OCI-LY7 (cell line): Measurements from ENCODE around the gene ZNF469. TPM values are rescaled to one million over a fixed set of nuclear protein-coding genes. Genes with fewer than 3 reads are reported as not detected.

Source experiments
- BruUV-seq: library from RNA; stranded (reverse); fragments of 400-500 nt; replicated peaks from 2 replicates; lab custom pipeline; 2021; lab: Mats Ljungman, UMichigan
- CTCF ChIA-PET: fragments of 300-600 bp; sonication (Branson Sonifier 250); formaldehyde crosslinking; loops from one replicate; lab custom pipeline; 2022; ENCODE audit warnings: antibody characterized with exemption; ENCODE audit not compliant: unreplicated experiment; lab: Charles Lee
- POLR2A ChIA-PET: fragments of 300-600 bp; sonication (Branson Sonifier 250); formaldehyde crosslinking; loops from one replicate; lab custom pipeline; 2022; ENCODE audit warnings: antibody characterized with exemption; lab: Charles Lee
- DNase-seq: peaks from one replicate; pipeline ENCODE4 v3.0.0-alpha.2; 2015; ENCODE audit warnings: low spot score
- H2AFZ ChIP-seq: fragments of 200-600 bp; sonication (generic), shearing (Covaris generic); 2 replicates; pipeline ENCODE4 v1.6.1; 2014; ENCODE audit warnings: mild to moderate bottlenecking, antibody characterized with exemption, low read length, moderate library complexity
- H3K27ac ChIP-seq: fragments of 200-600 bp; sonication (generic); 2 replicates; pipeline ENCODE4 v1.5.1; 2014; ENCODE audit warnings: mixed run types, low read depth, mild to moderate bottlenecking, moderate library complexity, low read length, inconsistent platforms; ENCODE audit not compliant: poor library complexity, severe bottlenecking
- H3K36me3 ChIP-seq: fragments of 200-600 bp; sonication (generic); 2 replicates; pipeline ENCODE4 v1.6.1; 2014; ENCODE audit warnings: mild to moderate bottlenecking, antibody characterized with exemption, low read length, moderate library complexity, mixed read lengths; ENCODE audit not compliant: insufficient read depth
- H3K4me1 ChIP-seq: fragments of 200-600 bp; sonication (generic); 2 replicates; pipeline ENCODE4 v1.5.1; 2014; ENCODE audit warnings: mild to moderate bottlenecking, low read length; ENCODE audit not compliant: insufficient read depth, poor library complexity, severe bottlenecking
- H3K4me2 ChIP-seq: fragments of 200-600 bp; sonication (generic); 2 replicates; pipeline ENCODE4 v1.6.1; 2014; ENCODE audit warnings: mild to moderate bottlenecking, low read length
- H3K4me3 ChIP-seq: fragments of 200-600 bp; sonication (generic); 2 replicates; pipeline ENCODE4 v1.5.1; 2014; ENCODE audit warnings: mild to moderate bottlenecking, low read depth, low read length; ENCODE audit not compliant: poor library complexity, severe bottlenecking
- H3K79me2 ChIP-seq: fragments of 200-600 bp; sonication (generic); 2 replicates; pipeline ENCODE4 v1.6.1; 2016; ENCODE audit warnings: low read depth, mild to moderate bottlenecking, low read length, moderate library complexity, mixed read lengths; ENCODE audit not compliant: insufficient read depth
- H3K9me2 ChIP-seq: fragments of 200-600 bp; sonication (generic); 2 replicates; pipeline ENCODE4 v1.6.1; 2016; ENCODE audit warnings: mild to moderate bottlenecking, low read length, mixed read lengths; ENCODE audit not compliant: insufficient read depth
- H3K9me3 ChIP-seq: fragments of 200-600 bp; sonication (generic); 2 replicates; pipeline ENCODE4 v1.6.1; 2014; ENCODE audit warnings: mild to moderate bottlenecking, mixed run types, low read length, mixed read lengths
- H4K20me1 ChIP-seq: fragments of 200-600 bp; sonication (generic); 2 replicates; pipeline ENCODE4 v1.6.1; 2014; ENCODE audit warnings: mild to moderate bottlenecking, antibody characterized with exemption, low read length, moderate library complexity, mixed read lengths; ENCODE audit not compliant: insufficient read depth
- CTCF ChIP-seq: fragments of 200-600 bp; sonication (generic); conservative IDR thresholded peaks from 2 replicates; pipeline ENCODE4 v1.5.1; 2014; ENCODE audit warnings: mild to moderate bottlenecking, antibody characterized with exemption, low read length, moderate library complexity, mixed read lengths
- EZH2phosphoT487 ChIP-seq: fragments of 200-600 bp; sonication (generic); IDR thresholded peaks from 2 replicates; pipeline ENCODE4 v1.6.1; 2018; ENCODE audit warnings: low read depth, borderline replicate concordance, mild to moderate bottlenecking, mixed run types, antibody characterized with exemption, low read length, moderate library complexity, mixed read lengths
- intact Hi-C: fragments of 100-400 bp; cut with micrococcal nuclease; formaldehyde crosslinking; loops from one replicate; pipeline ENCODE4 v1.10.0; 2022; ENCODE audit not compliant: unreplicated experiment
- total RNA-seq, 2 experiments: library from RNA; depleted of rRNA in 1 of 2; stranded (reverse); fragments of >200 nt in 1 of 2; shearing (Covaris generic) in 1 of 2; gene quantifications; 2 replicates each; pipeline ENCODE4 v1.2.3, GENCODE V29; 2014 to 2022

ZNF469 gene
- total RNA-seq, 2 experiments from 2014 or later: under 0.01 TPM; not detected in 1

DNA sequence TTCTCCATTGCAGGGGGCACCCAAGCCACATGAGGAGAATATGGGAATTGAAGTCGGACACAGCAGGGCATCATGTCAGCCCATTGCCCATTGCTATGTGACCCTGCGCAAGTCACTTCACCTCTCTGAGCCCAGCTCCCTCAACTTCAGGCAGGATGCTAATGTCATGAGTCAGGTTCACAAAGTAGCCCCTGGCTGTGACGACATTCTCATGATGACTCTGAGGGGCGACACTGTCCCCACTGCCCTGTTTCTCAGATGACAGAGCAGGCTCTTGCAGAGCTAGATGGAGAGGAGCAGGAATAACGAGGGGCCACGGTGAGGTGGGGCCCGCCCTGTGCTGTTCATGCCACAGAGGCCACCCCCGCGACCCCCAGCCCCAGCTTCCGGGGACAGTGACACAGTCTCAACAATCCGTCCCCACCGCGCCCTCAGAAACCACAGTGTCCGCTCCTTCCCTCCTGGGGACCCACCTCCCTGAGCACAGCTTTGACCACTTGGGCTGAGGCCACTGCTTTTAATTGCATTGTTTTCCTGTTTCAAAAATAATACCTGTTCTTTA lies 13.2 kb upstream of the ZNF469 start:
- TF ChIP-seq CTCF: no peak
- TF ChIP-seq EZH2phosphoT487: no peak
- DNase-seq: no peak
- Histone ChIP-seq H3K4me3 (no peak overlapping the region), H3K79me2 (no peaks in the 10 kb centered on the region), H3K4me1 (no peaks in the 10 kb centered on the region), H4K20me1 (no peaks in the 10 kb centered on the region), H3K36me3 (no peaks in the 10 kb centered on the region), H3K9me3 (no peaks in the 10 kb centered on the region), H3K9me2 (no peaks in the 10 kb centered on the region), H3K4me2 (no peak overlapping the region), H3K27ac (no peak overlapping the region), H2AFZ (no peak overlapping the region)
- CTCF ChIA-PET: no interaction called here
- BruUV-seq: no TSS peak
- POLR2A ChIA-PET: no interaction called here
- intact Hi-C loops: no loop called here

GRCh38 chr16:88370365-88370764 lies 12.4 kb upstream of the ZNF469 start:
- Histone ChIP-seq H3K79me2 (no peaks in the 10 kb centered on the region), H3K4me1 (no peaks in the 10 kb centered on the region), H2AFZ (no peak overlapping the region), H3K9me3 (no peaks in the 10 kb centered on the region), H3K36me3 (no peaks in the 10 kb centered on the region), H3K4me3 (no peak overlapping the region), H3K4me2 (no peak overlapping the region), H4K20me1 (no peaks in the 10 kb centered on the region), H3K9me2 (no peaks in the 10 kb centered on the region), H3K27ac (no peak overlapping the region)
- no TSS peak for BruUV-seq
- no peak for DNase-seq
- ChIA-PET POLR2A (no interaction called here), CTCF (no interaction called here)
- intact Hi-C loops: no loop called here
- no peak for TF ChIP-seq EZH2phosphoT487
- TF ChIP-seq CTCF: no peak

DNA sequence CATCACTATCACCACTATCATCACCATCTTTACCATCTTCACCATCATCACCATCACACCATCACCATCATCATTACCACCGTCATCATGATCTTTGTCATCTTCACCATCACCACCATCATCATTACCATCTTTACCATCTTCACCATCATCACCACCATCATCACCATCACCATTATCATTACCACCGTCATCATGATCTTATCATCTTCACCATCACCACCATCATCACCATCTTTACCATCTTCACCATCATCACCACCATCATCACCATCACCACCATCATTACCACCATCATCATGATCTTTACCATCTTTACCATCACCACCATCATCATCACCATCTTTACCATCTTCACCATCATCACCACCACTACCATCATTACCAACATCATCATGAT lies 10.2 kb upstream of the ZNF469 start:
- no peaks in the 10 kb centered on the region for H3K79me2 ChIP-seq
- no peaks in the 10 kb centered on the region for H3K9me2 ChIP-seq
- no peak overlapping the region for H3K4me2 ChIP-seq
- BruUV-seq: no TSS peak
- H3K36me3 ChIP-seq: no peaks in the 10 kb centered on the region
- no peaks in the 10 kb centered on the region for H3K4me1 ChIP-seq
- H3K27ac ChIP-seq: no peak overlapping the region
- H3K4me3 ChIP-seq: no peak overlapping the region
- intact Hi-C loops: no loop called here
- H4K20me1 ChIP-seq: no peaks in the 10 kb centered on the region
- CTCF ChIA-PET: no interaction called here
- no peaks in the 10 kb centered on the region for H3K9me3 ChIP-seq
- POLR2A ChIA-PET: no interaction called here
- no peak for DNase-seq
- TF ChIP-seq EZH2phosphoT487: no peak
- no peak for TF ChIP-seq CTCF
- H2AFZ ChIP-seq: no peak overlapping the region
